Lower lobe of right lung (tissue), 2 donors: ENCODE results near the gene FOXD2. TPM values are rescaled to one million over a fixed set of nuclear protein-coding genes. Genes with fewer than 3 reads are reported as not detected.

Source experiments
- ATAC-seq, 2 donors: fragments of 200-7000 bp; cut with Tn5 transposase; one replicate each; pipeline ENCODE4 v1.9.1; 2020 to 2022; ENCODE audit warnings: mild to moderate bottlenecking in 2 of 2, moderate library complexity in 2 of 2
- DNase-seq: peaks from one replicate; pipeline ENCODE4 v3.0.0-alpha.2; 2020
- H3K27ac ChIP-seq: fragments of 200-600 bp; one replicate; pipeline ENCODE4 v1.8.0; 2022
- H3K27me3 ChIP-seq: fragments of 200-600 bp; one replicate; pipeline ENCODE4 v1.8.0; 2022; ENCODE audit warnings: low read depth
- H3K36me3 ChIP-seq: fragments of 200-600 bp; one replicate; pipeline ENCODE4 v1.8.0; 2022; ENCODE audit warnings: mild to moderate bottlenecking
- H3K4me1 ChIP-seq: fragments of 200-600 bp; one replicate; pipeline ENCODE4 v1.8.0; 2022
- H3K4me3 ChIP-seq: fragments of 200-600 bp; one replicate; pipeline ENCODE4 v1.8.0; 2022; ENCODE audit warnings: mild to moderate bottlenecking
- H3K9me3 ChIP-seq: fragments of 200-600 bp; one replicate; pipeline ENCODE4 v1.8.0; 2022
- CTCF ChIP-seq: fragments of 200-600 bp; IDR thresholded peaks from one replicate; pipeline ENCODE4 v1.8.0; 2022; ENCODE audit warnings: antibody characterized with exemption, mild to moderate bottlenecking
- intact Hi-C: fragments of 100-400 bp; cut with DNase I; formaldehyde crosslinking; loops from one replicate; pipeline ENCODE4 v1.11.0; 2022
- total RNA-seq: library from RNA; stranded (reverse); fragmentation: NEBNext Ultra II Directional; extraction: Animal tissue kit (Norgen Biotek cat#: 25700); gene quantifications from one replicate; pipeline ENCODE4 v1.2.1, GENCODE V29; 2021
- donor health status: DM: no; HTN: yes; CAD: no; lungs with severe emphysema.

Gene FOXD2
- total RNA-seq, 1 donor from 2014 or later = 0.44 TPM

DNA sequence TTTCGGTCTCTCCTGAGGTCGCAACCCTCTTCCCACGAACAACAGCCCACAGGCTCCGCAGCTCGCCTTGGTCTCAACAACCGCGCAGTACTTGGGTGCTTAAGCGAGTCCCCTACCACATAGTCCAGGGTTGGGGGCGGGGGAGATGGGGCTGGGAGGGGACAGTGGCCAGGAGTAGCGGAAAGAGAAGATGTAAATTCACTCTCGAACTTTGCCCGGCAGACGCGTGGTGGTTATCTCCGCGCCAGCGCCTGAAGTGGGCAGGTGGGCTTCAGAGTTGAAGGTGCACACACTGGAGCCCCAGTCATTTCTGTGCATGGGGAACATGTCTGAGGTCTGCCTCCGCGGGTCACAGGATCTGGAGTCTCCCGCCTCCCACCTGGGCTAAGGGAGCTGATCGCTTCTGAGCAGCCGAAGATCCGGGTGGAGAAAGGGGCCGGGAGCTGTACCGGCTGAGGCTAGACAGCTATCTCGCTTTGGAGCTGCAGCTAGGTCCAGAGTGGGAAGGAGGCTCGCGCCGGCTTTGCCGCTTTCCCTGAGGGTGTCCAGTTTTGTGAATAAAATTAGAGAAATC lies 4.3 kb upstream of the FOXD2 start:
- DNase-seq = no peak
- Histone ChIP-seq H3K4me3 (peak overlapping the region; percentile 6), H3K27me3 (peaks cover 49% of the 10 kb centered on the region), H3K4me1 (peaks cover 44% of the 10 kb centered on the region), H3K9me3 (no peaks in the 10 kb centered on the region), H3K36me3 (no peaks in the 10 kb centered on the region), H3K27ac (no peak overlapping the region)
- no peak for TF ChIP-seq CTCF
- intact Hi-C loops = no loop called here
- ATAC-seq = no peak

DNA sequence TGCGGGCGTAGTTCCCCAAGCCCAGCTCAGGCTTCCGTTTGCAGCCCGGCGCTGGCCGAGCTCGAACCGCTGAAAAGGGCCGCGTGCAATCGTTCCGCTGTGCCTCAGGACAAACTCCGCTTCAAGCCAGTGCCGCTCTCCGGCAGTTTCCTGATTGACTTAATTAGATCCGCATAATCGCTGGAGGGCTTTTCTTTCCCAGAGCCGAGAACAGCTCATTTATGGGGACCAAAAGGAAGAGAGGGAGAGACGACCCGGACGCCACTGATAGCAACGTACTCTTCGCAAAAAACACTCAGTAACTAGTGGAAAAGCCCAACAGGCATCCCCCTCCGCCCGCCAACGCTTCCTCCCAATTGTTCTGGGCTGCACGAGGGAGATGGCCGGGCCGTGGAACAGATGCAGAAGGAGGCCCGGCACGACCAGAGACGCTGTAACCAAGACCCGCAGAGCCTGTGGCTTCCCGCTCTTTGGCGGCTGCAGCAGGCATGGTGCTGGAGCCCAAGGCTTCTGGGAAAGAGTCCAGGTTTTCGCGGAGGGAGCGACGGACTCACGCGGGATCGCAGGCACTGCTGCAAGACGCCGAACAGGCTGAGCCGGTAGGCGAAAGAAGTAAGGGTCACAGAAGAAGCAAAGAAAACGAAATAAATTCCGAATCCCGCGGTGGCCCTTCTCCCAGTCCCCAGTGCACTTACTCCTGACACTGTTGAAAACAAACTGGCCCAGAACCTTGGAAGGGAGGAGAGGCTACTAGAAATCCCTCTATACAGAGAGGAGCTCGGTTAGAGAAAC lies 3.6 kb upstream of the FOXD2 start:
- TF ChIP-seq CTCF = no peak
- intact Hi-C loops = no loop called here
- Histone ChIP-seq H3K4me3 (peak overlapping the region; percentile 6), H3K36me3 (no peaks in the 10 kb centered on the region), H3K27me3 (peaks cover 56% of the 10 kb centered on the region), H3K4me1 (peaks cover 45% of the 10 kb centered on the region), H3K9me3 (no peaks in the 10 kb centered on the region), H3K27ac (no peak overlapping the region)
- DNase-seq (peak; percentile 62), ATAC-seq (no peak)

- TF ChIP-seq CTCF = no peak
- ATAC-seq (no peak), DNase-seq (no peak)
- H3K4me1 ChIP-seq = peaks cover 49% of the 10 kb centered on the region
- H3K4me3 ChIP-seq = no peak overlapping the region
- H3K27me3 ChIP-seq = peaks cover 68% of the 10 kb centered on the region
- H3K36me3 ChIP-seq = no peaks in the 10 kb centered on the region
- intact Hi-C loops = no loop called here
- H3K9me3 ChIP-seq = no peaks in the 10 kb centered on the region
- H3K27ac ChIP-seq = no peak overlapping the region
Observed at GRCh38 chr1:47435506-47436303, 2.1 kb upstream of the FOXD2 start.

DNA sequence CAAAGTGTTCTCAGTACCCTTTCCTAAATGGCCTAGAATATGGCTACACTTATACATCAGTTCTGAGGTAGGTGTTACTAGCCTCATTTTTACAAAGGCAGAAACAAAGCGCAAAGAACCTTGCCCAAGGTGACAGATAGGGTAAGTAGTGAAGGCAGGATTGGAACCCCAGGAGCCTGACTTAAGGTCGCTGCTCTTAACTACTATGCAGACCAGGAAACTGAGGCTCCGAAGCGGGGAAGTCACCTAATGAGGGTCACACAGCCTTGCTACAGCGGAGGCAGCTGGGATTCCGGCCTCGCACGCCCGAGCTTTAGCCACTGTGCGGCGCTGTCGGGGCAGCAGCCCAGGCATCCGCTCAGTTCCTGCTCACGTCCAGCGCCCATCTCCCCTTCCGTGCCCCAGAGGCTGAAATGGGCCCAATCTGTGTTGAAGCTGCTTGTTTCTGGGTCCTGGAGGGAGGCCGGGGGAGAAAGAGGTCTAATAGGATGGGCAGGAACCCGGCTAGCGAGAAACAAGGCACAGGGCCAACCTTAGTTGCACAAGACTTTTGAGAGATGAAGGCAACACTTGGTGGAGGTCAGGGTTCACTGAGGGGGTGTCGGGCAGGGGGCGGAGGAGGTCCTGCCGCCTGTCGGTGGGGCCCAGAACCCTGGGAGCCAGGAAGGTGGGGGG lies 1.4 kb upstream of the FOXD2 start:
- peaks cover 49% of the 10 kb centered on the region for H3K4me1 ChIP-seq
- ATAC-seq = peak; percentile 70 to 71
- peaks cover 66% of the 10 kb centered on the region for H3K27me3 ChIP-seq
- H3K9me3 ChIP-seq = no peaks in the 10 kb centered on the region
- intact Hi-C loops = no loop called here
- peak; percentile 87 for TF ChIP-seq CTCF
- peak overlapping the region; percentile 81 for H3K4me3 ChIP-seq
- peak; percentile 83 for DNase-seq
- H3K27ac ChIP-seq = peak overlapping the region; percentile 87
- no peaks in the 10 kb centered on the region for H3K36me3 ChIP-seq

DNA sequence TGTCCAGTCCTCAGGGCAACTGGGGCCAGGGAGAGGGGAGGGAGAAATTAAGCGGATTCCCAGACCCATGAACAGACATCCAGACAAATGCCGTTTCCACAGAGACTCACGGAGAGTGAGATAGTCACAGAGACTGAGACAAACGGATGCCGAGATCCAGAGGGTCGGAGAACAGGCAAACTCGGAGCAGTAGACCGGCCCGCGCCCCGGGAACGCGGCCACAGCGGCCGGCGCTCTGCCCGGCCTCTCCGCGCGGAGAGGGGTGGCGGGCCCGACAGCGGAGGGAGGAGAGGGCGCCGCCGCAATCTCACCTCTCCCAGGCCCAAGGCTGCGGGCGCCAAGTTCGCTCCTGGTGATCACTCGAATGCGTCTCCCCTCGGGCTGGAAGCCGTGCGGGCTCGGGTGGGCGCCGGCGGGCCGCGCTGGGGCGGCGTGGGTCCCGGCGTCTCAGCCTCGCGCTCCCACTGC lies 831 bp upstream of the FOXD2 start:
- H3K27ac ChIP-seq = peak overlapping the region; percentile 87
- intact Hi-C loops = no loop called here
- H3K36me3 ChIP-seq = no peaks in the 10 kb centered on the region
- TF ChIP-seq CTCF = no peak
- no peaks in the 10 kb centered on the region for H3K9me3 ChIP-seq
- H3K27me3 ChIP-seq = peaks cover 68% of the 10 kb centered on the region
- DNase-seq = no peak
- H3K4me1 ChIP-seq = peaks cover 44% of the 10 kb centered on the region
- peak; percentile 7 to 43 for ATAC-seq
- H3K4me3 ChIP-seq = peak overlapping the region; percentile 81
